H1 (cell line): Measurements from ENCODE around the gene ADAMTS17.

ENCODE experiments used
- TF ChIP-seq, protein P1 (sequence below): IDR thresholded peaks from 2 replicates; pipeline ENCODE4 v1.6.1; 2011; ENCODE audit warnings: low read length, improper control_type of control experiment
- TF ChIP-seq, protein P2 (sequence below), 3 experiments: IDR thresholded peaks; 1 replicate in 2 of 3; 2 replicates in 1 of 3; pipeline versions ENCODE4 v1.5.1 to v1.6.1; 2011; ENCODE audit warnings: low read length in 3 of 3, mild to moderate bottlenecking in 3 of 3, inconsistent platforms in 2 of 3, low read depth in 1 of 3, moderate library complexity in 1 of 3; ENCODE audit not compliant: insufficient read depth in 1 of 3; ENCODE audit errors: control extremely low read depth in 1 of 3

DNA sequence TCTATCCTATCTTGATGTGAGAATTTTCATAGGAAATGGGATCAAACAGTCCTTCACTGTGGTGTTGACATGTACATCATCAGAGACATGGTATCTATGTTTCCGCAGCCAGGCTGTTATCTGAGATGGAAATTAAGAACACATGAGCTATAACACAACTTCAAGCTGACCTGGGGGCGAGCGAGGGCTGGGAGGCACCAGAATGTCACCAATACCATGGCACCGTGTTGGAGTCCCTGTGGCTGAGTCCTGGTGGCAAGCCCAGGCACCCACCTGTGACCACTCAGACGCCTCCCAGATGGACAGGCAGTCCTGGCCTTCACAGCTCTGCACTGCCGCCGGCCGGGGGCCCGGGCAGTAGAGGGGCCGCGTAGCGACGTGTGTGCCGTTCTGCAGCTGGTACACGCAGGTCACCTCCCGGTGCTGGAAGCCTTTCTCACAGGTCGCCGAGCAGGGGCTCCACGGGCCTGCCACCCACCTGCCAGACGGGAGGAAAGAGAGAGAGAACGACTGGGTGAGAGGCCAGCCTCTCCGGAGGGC, 344.6 kb downstream of the ADAMTS17 start:
- TF ChIP-seq, protein P1, sequence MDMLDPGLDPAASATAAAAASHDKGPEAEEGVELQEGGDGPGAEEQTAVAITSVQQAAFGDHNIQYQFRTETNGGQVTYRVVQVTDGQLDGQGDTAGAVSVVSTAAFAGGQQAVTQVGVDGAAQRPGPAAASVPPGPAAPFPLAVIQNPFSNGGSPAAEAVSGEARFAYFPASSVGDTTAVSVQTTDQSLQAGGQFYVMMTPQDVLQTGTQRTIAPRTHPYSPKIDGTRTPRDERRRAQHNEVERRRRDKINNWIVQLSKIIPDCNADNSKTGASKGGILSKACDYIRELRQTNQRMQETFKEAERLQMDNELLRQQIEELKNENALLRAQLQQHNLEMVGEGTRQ, result no peak
- TF ChIP-seq, protein P2, sequence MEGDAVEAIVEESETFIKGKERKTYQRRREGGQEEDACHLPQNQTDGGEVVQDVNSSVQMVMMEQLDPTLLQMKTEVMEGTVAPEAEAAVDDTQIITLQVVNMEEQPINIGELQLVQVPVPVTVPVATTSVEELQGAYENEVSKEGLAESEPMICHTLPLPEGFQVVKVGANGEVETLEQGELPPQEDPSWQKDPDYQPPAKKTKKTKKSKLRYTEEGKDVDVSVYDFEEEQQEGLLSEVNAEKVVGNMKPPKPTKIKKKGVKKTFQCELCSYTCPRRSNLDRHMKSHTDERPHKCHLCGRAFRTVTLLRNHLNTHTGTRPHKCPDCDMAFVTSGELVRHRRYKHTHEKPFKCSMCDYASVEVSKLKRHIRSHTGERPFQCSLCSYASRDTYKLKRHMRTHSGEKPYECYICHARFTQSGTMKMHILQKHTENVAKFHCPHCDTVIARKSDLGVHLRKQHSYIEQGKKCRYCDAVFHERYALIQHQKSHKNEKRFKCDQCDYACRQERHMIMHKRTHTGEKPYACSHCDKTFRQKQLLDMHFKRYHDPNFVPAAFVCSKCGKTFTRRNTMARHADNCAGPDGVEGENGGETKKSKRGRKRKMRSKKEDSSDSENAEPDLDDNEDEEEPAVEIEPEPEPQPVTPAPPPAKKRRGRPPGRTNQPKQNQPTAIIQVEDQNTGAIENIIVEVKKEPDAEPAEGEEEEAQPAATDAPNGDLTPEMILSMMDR (IDR thresholded peaks at IDR 0.05; ENCODE audit: control extremely low read depth in 1 of 3, insufficient read depth in 1 of 3, low read depth in 1 of 3, low read length in 3 of 3), result no peak
